ENCODE measurements around the gene EID2B. TPM values are rescaled to one million over a fixed set of nuclear protein-coding genes. Genes with fewer than 3 reads are reported as not detected.

The EID2B gene
- total and polyA plus RNA-seq, 10 of the 15 experiments (the other 5 are each of a cell fraction or from before 2014, with no cell fraction given), result 2.9 to 10.1 (median 5.0) TPM

DNA sequence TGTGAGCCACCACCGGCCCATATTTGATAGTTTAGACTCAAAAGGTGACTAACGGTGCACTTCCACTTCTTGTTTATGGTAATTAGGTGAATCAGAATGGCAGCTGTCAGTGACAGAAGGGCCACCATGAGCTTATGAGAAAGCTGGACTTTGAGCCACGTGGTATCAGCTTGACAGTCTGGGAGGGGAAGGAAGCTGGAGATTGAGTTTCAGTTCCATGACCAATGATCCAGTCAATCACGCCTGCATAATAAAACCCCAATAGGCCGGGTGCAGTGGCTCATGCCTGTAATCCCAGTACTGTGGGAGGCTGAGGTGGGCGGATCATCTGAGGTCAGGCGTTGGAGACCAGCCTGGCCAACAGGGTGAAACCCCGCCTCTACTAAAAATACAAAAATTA is 8.2 kb downstream of the EID2B start:
- Histone ChIP-seq H3K4me1 (ENCODE audit: control insufficient read depth, insufficient read depth, low read length) (no peaks in the 10 kb centered on the region), H3K4me2 (ENCODE audit: control insufficient read depth, insufficient read depth) (no peak overlapping the region), H4K20me1 (ENCODE audit: control insufficient read depth, insufficient read depth) (no peaks in the 10 kb centered on the region), H3K36me3 (ENCODE audit: control insufficient read depth in 2 of 2, insufficient read depth in 2 of 2, low read length in 1 of 2) (no peaks in the 10 kb centered on the region), H2AFZ (ENCODE audit: control insufficient read depth, low read depth, low read length) (no peak overlapping the region), H3K79me2 (ENCODE audit: control insufficient read depth, insufficient read depth, low read length) (no peaks in the 10 kb centered on the region), H3K4me3 (no peak overlapping the region), H3K27ac (ENCODE audit: control insufficient read depth, insufficient read depth) (no peak overlapping the region), H3K27me3 (replicated peaks in 1 of 2; ENCODE audit: control insufficient read depth in 2 of 2, insufficient read depth in 2 of 2, low read length in 1 of 2) (no peaks in the 10 kb centered on the region), H3K9me3 (replicated peaks; ENCODE audit: control insufficient read depth, insufficient read depth, low read length) (no peaks in the 10 kb centered on the region), H3K9ac (ENCODE audit: control insufficient read depth, insufficient read depth, low read length) (no peak overlapping the region)
- RAD21 ChIA-PET (ENCODE audit: unreplicated experiment), result interaction anchor here (1.0 to 1.1 kb wide), 2 partner anchors 12 to 84 kb away, joined by 4 to 5 read pairs; no protein-coding TSS in a partner anchor
- TF ChIP-seq ZNF217 (IDR thresholded peaks at IDR 0.05), result no peak
- TF ChIP-seq, protein P1, sequence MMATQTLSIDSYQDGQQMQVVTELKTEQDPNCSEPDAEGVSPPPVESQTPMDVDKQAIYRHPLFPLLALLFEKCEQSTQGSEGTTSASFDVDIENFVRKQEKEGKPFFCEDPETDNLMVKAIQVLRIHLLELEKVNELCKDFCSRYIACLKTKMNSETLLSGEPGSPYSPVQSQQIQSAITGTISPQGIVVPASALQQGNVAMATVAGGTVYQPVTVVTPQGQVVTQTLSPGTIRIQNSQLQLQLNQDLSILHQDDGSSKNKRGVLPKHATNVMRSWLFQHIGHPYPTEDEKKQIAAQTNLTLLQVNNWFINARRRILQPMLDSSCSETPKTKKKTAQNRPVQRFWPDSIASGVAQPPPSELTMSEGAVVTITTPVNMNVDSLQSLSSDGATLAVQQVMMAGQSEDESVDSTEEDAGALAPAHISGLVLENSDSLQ (IDR thresholded peaks at IDR 0.05), result peak; percentile 66
- peak; percentile 43; the same call in 1 of the 2 replicates for TF ChIP-seq SPI1 (IDR thresholded peaks at IDR 0.05; ENCODE audit: borderline replicate concordance, insufficient read depth, low read depth, low read length)
- TF ChIP-seq, protein P2, sequence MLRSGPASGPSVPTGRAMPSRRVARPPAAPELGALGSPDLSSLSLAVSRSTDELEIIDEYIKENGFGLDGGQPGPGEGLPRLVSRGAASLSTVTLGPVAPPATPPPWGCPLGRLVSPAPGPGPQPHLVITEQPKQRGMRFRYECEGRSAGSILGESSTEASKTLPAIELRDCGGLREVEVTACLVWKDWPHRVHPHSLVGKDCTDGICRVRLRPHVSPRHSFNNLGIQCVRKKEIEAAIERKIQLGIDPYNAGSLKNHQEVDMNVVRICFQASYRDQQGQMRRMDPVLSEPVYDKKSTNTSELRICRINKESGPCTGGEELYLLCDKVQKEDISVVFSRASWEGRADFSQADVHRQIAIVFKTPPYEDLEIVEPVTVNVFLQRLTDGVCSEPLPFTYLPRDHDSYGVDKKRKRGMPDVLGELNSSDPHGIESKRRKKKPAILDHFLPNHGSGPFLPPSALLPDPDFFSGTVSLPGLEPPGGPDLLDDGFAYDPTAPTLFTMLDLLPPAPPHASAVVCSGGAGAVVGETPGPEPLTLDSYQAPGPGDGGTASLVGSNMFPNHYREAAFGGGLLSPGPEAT (IDR thresholded peaks at IDR 0.05; ENCODE audit: low read depth), result no peak
- 34% methylated on average over 8 of the region's 8 CpGs for WGBS (ENCODE audit: insufficient coverage, insufficient replicate concordance, low lambda C conversion rate, missing lambda C conversion rate)
- FAIRE-seq (no peak), ATAC-seq (peak; percentile 77), DNase-seq (ENCODE audit: low read depth, low spot score) (no peak)
- CTCF ChIA-PET, result interaction anchor here (1.0 to 1.9 kb wide), 4 partner anchors 10 to 84 kb away, joined by 3 to 8 read pairs (median 6); partner anchors contain the start of gene DLL3
- intact Hi-C loops (cut with micrococcal nuclease; ENCODE audit: unreplicated experiment) (no loop called here), in situ Hi-C loops (cut with MboI) (no loop called here)
- POLR2A ChIA-PET, result interaction anchor here (0.6 kb wide), 2 partner anchors 75 to 832 kb away, joined by 3 to 4 read pairs; no protein-coding TSS in a partner anchor
- SMC1A ChIA-PET (ENCODE audit: uncharacterized antibody, unreplicated experiment), result interaction anchor here (0.9 kb wide), 1 partner anchor 22 kb away, joined by 3 read pairs; no protein-coding TSS in a partner anchor
- no TSS peak for BruUV-seq (replicated peaks)
